Stimulated activated CD8-positive, alpha-beta memory T cell treated with anti-CD3 and anti-CD28 coated beads, Interleukin-2, amount 100 ng/mL, for 48 hours (primary cell): ENCODE measurements around the gene TMEM187.

ENCODE experiments used
- DNase-seq, 2 donors: peaks; one replicate each; pipeline ENCODE4 v3.0.0-alpha.2; 2020; ENCODE audit warnings: low read depth in 2 of 2

The TMEM187 gene

DNA sequence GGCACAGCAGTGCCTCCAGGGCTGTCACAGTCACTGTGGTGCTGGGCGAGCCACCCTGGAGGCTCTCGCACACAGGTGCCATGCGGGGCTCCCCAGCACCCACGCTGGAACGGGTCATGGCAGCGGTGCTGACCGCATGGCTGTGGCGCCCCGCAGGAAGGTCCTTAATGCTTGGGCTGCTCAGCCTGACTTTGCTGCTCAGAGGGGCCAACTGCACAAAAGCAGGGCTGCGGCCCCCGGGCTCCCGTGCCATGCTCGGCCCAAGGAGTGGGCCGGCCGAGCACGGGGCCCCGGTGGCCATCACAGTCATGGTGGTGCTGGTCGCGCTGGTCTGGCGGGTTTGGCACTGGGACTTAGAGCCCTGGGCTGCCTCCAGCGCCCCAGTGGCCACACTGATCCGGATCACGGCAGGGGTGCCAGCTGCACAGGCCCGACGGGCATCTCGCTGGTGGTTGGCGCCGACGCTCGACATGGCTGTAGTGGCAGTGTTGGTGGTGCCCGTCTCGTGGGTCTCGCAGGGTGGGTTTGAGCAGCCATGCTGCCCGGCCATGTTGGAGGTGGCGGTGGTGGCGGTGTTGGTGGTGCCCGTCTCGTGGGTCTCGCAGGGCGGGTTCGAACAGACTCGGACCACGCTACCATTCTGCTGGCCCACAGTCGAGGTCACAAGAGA, 17.9 kb upstream of the TMEM187 start:
- no peak for DNase-seq

DNA sequence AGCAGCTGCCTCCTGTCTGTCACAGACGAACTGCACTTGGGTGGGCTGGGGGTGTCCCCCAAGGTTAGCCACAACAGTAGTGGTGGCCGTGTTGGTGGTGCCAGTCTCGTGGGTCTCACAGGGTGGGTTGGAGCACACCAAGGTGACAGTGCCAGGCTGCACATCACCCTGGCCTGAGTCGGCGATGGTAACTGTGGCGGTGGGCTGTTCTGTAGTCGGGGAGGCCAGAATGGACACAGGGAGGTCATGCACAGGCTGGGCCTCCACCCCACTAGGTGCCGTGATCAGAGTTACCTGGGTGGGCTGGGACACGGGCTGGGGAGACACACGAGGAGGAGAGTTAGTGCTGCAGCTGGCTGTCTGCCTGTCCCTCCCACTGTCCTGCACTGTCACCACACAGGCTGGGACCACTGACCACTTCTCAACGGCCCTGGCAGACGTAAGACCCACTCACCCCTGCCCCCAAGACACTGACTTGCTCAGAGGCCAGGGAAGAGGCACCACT, 17.3 kb upstream of the TMEM187 start:
- no peak for DNase-seq

DNA sequence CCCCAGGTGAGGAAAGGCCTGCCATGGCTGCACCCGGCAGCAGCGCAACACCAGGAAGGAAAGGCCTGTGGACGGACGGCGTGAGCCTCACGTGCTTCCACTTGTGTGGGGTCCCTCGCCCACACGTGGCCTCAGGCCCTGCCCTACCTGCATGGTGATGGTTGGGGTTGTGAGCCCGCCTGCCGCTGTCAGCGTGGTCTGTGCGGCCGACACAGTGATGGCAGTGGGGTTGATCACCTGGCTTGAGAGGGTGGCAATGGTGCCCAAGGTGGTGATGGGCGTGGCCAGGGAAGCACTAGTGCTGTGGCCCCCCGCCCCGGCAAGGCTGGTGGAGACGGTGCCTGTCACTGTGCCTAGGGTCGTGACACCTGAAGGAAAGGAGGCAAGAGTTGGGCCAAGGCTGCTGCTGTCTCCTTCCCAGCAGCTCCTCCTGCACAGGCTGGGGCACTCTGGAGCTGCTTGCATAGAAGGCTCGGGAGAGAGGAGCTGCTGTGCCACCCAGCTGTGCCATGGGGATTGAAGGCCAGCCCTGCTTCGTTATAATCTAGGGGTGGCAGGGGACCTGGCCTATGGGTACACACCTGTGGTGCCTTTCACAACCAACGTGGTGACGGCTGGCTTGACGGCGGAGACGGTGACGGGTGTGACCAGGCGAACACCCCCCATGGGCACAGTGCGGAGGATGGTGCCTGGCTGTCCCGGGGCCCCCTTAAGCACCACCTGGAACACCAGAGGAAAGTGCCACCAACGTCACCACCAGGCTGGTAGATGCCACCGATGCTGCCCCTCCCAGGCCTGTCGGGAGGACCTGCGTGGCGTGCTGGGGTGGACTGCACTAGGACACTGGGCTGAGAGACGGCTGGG, 16.3 kb upstream of the TMEM187 start:
- DNase-seq = no peak

DNA sequence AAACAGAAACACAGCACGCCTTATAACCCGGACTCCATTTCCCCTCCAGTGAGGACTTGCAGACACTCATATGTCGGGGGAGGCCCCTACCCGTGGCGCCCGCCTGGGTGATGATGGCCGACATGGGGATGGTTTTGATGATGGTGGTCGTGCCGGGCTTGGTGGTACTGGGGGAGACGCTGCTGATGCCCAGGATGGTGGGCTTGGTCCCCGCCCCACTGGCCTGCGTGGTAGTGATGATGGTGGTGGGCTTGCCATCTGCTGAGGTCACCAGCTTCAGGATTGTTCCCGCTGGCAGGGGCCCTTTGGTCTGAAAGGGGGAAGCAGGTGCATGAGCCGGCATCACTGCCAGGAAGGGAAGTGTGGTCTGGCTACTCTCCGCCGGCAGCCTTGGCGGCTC, 15.3 kb upstream of the TMEM187 start:
- no peak for DNase-seq

DNA sequence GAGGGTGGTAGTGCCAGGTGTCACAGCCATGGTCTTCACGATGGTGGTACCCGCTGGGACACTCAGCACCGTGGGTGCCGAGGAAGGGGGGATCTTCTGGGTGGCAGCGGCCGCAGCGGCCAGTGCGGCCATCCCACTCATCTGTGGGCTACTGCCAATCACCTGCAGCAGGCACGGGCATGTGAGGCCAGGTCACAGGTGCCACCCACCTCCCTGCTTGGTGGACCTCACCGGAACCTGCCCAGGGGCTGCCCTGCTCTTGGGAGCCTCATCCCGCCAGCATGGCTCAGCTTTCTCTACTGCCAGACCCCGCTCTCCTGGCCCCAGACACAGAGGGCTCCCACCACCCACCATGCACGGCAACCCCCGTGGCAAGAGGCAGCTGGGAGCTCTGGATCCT, 13.9 kb upstream of the TMEM187 start:
- no peak for DNase-seq

DNA sequence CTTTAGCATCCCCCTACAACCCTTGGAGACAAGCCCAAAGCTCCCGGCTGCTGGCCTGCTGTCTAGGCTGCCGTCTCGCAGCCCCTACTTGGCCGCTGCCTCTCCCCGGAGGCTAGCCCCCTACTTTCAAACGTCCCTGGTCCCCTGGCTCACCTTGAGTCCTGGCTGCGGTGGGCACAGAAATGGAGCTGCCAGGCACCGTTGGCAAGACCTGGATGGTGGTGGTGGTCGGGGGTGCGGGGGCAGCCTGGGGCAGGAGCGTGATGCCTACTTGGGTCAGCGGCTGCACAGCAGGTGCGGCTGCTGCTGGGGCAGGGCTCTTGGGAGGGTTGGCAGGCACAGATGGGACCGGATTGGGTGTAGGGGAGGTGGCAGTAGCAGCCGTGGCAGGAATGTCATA, 12.9 kb upstream of the TMEM187 start:
- no peak for DNase-seq

DNA sequence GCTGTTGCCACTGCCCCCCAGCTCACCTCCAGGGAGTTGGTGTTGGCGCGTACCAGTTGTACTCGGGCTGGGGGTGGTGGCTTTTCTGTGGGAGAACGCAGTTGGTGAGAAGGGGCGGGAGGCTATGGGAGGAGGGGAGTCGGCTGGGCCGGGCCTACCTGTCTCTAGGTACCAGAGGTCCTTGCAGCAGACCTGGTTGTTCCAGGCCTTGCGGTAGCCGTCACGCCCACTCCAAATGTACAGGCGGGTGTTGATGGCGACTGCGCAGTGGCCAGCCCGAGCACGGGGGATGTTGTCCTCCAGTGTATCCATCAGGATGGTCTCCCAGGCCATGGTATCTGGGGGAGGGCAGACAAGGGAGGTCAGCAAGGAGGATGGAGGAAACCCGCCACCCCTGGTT, 12.5 kb upstream of the TMEM187 start:
- DNase-seq = no peak

DNA sequence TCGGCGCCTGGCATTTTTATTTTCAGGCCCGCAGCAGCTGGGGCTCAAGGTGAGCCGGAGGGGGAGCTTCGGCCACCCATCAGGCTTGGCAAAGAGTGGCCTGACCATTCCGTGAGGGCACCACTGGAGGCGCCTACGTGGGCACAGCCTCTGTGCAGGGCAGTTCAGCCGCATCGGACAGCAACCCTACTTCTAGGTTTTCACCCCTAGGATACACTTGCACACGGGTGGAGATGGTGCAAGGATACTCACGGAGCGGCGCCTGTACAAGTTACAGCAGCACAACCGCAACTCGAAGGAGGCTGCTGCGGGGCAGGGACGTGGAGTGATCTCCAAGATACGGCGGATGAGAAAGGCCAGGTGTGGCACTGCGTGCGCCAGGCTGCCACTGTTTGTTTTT, 11.8 kb upstream of the TMEM187 start:
- DNase-seq = no peak

DNA sequence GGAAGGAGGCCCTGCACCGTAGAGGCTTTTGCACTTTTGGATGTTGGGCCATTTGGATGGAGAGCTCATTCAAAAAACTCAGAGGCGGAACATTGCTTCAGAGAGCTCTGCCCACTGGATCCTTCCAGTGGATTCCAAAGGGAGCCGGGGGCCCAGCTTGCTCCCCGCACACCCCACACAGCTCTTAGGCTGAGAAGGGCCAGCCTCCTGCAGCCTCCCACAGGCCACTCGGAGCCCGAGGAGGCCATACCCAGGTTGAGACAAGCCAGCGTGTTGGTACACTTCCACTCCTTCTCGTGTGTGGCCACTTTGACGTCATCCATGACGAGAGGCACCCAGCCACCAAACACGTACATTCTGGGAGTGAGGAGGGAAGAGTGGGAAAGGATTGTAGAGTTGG, 11.3 kb upstream of the TMEM187 start:
- no peak for DNase-seq

DNA sequence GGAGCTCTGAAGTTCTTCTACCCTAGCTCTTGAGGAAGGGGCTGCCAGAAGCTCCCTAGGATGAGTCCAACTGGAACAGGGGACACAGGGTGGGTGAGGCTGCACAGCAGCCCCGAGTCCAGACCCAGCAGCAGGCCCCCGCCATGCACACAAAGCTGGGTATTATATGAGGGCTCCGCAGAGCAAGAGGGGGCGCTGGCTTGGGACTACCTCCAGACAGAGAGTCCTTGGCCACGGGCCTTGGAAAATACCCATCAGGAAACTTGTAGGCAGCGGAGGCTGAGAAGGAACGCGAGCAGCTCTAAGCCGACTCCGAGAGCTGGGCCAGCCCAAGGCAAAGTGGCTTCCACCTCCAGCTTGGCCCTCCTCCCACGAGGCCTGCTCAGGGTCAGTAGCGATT, 9.0 kb upstream of the TMEM187 start:
- no peak for DNase-seq

DNA sequence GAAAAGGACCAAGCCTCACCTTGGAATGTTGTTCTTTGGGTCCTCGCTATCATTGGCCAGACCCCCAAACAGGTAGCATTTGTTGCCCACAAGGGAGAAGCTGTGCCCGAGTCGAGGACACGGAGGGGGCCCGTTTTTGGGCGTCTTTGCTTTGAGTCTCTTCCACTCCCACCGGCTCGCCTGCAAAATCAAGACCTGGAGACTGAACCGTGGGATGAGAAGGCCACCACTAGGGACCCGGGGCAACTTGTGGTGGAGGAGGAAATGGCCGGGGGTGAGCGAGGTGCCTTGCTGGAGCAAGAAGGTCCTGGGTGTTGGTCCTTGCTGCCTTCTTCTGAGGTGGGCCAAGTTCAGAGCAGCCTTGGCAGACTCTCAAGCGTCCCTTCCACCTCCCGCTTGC, 8.4 kb upstream of the TMEM187 start:
- DNase-seq = no peak

DNA sequence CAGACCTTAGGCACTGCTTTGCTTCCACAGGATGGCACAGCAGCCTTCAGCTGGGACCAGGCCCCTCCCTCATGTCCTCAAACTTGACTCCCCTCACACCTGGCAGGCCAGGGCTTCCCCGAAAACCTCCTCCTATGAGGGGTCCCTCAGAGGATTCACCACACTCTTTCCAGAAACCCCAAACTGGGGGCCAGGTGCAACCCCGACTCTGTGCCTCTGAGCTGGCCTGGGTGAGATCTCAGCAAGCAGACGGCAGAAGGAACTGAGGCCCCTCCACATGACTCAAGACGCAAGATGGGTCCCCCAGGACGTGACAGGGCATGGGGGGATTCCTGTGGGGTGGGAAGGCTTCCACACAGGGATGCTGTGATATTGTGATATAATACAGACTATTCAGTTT, 7.1 kb upstream of the TMEM187 start:
- no peak for DNase-seq

DNA sequence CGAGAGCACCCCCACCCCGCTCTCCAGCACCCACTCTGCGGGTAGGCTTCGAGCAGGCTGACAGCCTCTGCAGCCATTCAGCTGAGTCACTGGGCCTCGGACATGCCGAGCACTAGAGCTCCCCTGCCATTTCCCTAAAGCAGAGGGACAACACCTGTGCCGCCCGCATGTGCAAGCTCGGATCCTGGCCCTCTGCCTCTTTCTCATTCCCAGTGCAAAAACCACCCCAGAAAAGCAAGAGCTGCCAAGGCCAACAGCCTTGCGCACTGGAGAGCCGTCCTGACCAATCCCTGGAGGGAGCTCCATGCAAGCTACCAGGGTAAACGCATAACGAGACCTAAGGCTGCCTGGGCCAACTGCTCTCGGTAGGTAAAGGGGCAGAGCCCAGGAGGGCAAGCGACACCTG, 6.3 kb upstream of the TMEM187 start:
- DNase-seq = no peak

DNA sequence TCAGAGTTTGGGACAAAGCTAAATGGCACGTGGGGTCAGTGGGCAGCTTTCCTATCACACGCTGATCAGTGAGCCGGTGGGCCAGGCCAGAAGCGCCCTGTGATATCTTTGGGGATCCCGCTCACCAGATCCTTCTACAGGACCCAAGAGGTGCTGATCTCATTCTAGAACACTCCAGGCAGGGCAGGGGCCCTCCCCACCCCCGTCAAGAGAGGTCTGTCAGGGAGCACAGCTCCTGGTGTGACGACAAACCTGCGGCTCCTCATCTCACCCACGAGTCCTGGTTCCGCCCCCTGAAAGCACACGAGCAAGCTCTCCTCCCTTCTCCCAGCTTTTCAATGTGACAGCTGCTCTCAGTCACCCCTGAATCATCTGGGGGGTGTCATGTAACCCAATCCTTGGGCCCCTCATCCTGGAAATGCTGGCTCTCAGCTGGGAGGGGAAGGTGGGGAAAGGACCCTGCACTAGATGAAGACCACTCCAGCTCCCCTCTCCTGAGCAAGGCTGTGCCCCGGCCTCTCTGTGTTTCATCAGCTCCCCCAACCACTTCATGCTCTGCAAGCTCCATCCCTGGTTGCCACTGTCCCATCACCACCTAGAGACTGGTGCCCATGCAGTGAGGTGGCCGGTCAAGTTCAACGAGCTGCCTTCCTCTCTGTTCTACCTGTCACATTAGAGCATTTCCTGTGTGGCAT, 5.6 kb upstream of the TMEM187 start:
- DNase-seq = peak in 1 of 2 donors; percentile 43

DNA sequence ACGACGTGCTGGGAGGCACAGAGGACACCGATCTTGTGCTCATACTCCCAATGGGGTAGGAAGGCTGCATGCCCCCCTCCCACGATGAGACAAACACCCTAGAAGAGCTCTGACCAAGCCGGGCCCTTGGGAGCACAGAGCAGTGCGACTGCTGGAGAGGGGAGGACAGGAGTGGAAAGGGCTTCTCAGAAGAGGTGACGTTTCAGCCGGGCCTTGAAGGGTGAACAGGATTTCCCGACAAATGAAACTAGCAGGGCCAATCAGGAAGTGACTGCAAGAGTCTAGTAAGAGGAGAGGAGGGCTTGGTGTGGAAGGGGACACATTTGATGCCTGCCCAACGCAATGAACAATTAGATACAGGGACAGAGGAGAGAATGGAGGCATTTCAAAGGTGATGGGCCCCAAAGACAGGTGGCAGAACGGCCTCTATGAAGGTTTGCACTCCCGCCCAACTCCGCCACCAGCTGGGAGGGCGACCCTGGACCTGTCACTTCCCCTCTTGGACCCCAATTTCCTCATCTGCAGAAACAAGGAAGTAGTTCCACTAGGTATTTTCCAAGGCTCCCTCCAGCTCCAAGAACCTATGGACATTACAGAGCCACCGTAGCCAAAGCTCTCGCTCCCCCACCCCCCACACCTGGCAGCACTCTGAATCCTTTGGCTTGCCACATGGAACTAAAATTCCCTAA, 4.9 kb upstream of the TMEM187 start:
- DNase-seq = no peak

DNA sequence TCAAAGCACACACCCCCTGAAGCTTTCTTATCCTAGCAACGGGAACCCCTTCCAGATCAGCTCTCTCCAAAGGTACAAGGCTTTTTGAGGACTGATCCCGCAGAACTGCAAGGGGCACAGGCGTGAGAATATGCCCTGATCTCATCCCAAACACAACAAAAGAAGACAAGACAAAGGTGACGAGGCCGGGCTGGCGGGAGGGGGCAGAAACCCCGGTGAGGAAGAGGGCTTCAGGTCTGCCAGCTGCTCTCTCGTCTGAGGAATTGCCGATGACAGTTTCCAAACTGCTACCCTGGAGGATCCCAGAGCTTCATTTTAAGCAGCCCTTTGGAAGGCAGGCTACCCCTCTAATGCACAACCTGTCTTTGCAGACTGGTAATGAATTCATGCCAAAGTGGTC, 4.3 kb upstream of the TMEM187 start:
- no peak for DNase-seq

DNA sequence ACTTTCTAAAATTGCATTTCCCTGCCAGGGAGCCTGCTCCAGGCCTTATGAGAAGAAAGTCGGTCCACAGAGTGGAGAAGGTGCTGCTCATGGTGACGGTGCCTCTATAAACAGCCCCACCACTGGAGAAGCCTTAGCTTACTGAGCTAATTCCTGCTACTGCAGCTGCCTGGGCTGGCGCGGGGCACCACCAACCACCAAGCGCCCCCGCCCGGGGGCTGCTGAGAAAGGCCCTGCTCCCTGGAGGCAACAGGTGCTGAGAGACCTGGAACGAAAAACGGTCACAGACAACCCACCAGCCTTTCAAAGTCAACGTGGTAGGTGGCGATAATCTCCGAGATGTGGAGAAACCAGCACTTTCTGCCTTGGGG, 3.8 kb upstream of the TMEM187 start:
- DNase-seq = no peak

DNA sequence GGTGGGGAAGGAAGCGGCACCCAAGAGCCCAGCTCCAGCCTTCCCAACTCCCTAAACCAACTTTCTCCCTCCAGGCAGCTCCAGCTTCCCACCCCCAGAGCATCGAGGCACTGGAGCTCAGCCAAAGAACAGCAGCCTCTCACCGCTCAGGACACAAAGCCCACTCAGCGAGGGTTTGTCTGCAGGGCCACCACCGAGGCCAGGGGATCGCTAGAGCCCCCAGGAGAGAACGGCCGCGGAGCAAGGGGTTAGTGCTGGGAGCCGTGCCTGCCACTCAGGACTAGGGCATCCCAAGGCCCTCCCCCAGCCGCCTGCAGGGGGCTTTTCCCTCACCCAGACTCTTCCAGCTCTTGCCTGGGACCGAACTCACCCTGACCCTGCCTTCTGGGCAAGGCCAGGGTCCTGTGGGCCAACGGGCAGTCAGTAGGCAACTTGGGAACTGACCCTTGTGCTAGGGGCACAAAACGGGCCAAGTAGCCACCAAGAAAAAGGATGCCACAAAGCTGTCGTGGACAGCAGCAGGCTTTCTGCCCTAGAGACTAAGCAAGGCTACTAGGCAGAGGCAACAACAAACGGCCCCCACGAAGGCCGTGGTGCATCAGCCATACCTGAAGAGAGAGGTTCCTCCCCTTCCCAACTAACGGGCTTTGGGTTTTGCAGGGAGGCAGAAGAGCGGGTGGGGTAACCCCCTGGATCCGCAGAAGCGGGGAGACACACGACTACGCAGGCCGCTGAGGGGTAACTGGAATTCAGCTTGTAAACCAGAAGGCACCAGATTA, 3.2 kb upstream of the TMEM187 start:
- DNase-seq = no peak

DNA sequence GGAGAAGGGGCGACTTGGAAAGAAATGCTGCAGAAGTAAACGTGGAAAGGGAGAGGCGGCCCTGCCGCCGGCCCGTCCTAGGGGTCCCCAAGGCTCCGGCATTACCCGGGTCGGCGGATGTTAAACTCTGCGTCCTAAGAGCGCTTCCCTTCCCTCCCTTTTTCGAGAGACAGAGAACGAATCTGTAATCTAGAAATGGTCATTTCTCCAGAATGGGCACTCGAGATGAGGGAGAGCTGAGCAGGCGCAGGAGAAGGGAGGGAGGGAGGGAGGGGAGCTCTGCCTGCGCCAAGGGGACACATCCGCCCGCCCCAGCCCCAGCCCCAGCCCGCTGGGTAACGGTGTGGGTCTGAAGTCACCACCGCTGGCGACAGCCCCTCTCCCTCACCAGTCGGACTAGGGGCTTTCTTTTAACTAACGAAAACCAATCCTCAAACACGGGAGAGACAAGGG, 2.6 kb upstream of the TMEM187 start:
- no peak for DNase-seq

DNA sequence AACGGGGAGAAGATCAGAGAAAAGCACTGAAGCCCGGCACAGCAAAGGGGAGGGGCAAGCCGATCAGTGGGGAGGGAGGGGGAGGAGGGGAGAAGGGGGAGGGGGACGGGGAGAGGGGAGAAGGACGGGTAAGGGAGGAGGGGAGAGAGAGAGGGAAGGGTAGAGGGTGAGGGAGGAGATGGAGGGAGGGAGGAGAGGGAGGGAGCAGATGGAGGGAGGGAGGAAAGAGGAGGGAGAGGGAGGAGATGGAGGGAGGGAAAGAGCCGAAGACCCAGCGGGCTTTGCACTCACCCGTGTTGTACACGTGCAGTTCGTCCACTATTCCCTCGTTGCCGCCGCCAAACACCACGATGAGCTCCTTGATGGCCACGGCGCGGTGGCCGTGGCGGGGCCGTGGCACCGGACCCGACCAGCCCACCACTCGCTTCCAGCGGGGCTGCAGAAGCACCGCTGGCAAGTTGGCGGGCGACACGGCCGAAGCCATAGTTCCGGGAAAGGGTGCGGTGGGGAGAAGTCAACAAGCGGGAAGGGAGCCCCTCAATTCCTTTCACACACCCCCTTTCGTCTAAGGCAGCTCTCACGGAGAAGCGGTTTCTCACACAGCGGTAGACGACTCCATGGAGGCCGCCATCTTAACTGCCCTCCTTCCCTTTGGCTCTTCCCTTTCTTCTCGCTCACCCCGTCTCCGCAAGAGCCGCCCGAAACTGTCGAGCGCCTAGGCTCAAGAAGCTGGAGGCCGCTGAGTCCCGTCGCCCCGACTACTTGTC, 2.0 kb upstream of the TMEM187 start:
- no peak for DNase-seq

DNA sequence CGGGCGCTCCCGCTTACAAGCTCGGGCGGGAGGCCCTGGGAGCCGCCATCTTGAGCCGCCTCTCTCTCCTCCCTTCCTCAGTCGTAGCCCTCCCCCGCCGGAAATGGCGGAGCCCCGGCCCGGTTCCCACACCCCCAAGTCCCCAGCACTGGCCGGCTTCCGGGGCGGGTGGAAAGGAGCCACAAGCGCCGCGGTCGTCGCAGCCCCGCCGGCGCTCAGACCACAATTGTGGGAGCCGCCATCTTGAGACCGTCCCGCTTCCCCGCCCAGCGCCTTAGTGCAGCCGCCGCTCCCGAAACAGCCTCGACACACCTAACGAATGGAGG, 1.5 kb upstream of the TMEM187 start:
- DNase-seq = peak; percentile 71 to 86
